GM12878 (cell line): ENCODE data around the gene PTPRF. TPM values are rescaled to one million over a fixed set of nuclear protein-coding genes. Genes with fewer than 3 reads are reported as not detected.

Experiments used
- ATAC-seq: fragments of 200-7000 bp; cut with Tn5 transposase; 3 replicates; pipeline ENCODE4 v1.9.1; 2020; ENCODE audit warnings: mild to moderate bottlenecking, moderate library complexity
- BruUV-seq: library from RNA; stranded (reverse); fragments of 400-500 nt; replicated peaks from 2 replicates; lab custom pipeline; 2021; lab: Mats Ljungman, UMichigan
- CTCF ChIA-PET: fragments of 300-600 bp; sonication (Branson Sonifier 250); formaldehyde crosslinking; extraction: SDS; loops from one replicate; lab custom pipeline; 2021; ENCODE audit warnings: inconsistent platforms; lab: Yijun Ruan, JAX
- POLR2A ChIA-PET: fragments of 350-600 bp; formaldehyde crosslinking; extraction: SDS; loops from one replicate; lab custom pipeline; 2021; ENCODE audit warnings: inconsistent platforms; lab: Charles Lee
- RAD21 ChIA-PET: fragments of 300-600 bp; sonication (Branson Sonifier 250); formaldehyde crosslinking; loops from one replicate; lab custom pipeline; 2023; ENCODE audit warnings: antibody characterized with exemption; ENCODE audit not compliant: unreplicated experiment; lab: Charles Lee
- SMC1A ChIA-PET: fragments of 300-600 bp; sonication (Branson Sonifier 250); formaldehyde crosslinking; loops from one replicate; lab custom pipeline; 2023; ENCODE audit not compliant: unreplicated experiment, uncharacterized antibody; lab: Charles Lee
- DNase-seq: peaks from one replicate; pipeline ENCODE4 v3.0.0-alpha.2; 2011; ENCODE audit warnings: low read depth, low spot score
- FAIRE-seq: peaks from 3 replicates; lab custom pipeline; 2011; peaks lifted over from hg19 to GRCh38; lab: Jason Lieb, UNC
- H2AFZ ChIP-seq: 2 replicates; pipeline ENCODE4 v1.6.0; 2011; ENCODE audit warnings: low read depth, low read length, control low read depth; ENCODE audit not compliant: control insufficient read depth
- H3K27ac ChIP-seq: 2 replicates; pipeline ENCODE4 v1.5.1; 2011; ENCODE audit warnings: control low read depth; ENCODE audit not compliant: control insufficient read depth, insufficient read depth
- H3K27me3 ChIP-seq, 2 experiments: replicated peaks in 1 of 2; 2 replicates each; pipeline versions ENCODE4 v1.6.0 to v1.6.1; 2011; ENCODE audit warnings: low read length in 1 of 2; ENCODE audit not compliant: control insufficient read depth in 2 of 2, insufficient read depth in 2 of 2
- H3K36me3 ChIP-seq, 2 experiments: 2 replicates each; pipeline ENCODE4 v1.5.1; 2011; ENCODE audit warnings: low read length in 1 of 2; ENCODE audit not compliant: control insufficient read depth in 2 of 2, insufficient read depth in 2 of 2
- H3K4me1 ChIP-seq: 2 replicates; pipeline ENCODE4 v1.6.1; 2011; ENCODE audit warnings: mild to moderate bottlenecking, low read length, moderate library complexity, mixed read lengths; ENCODE audit not compliant: control insufficient read depth, insufficient read depth
- H3K4me2 ChIP-seq: 2 replicates; pipeline ENCODE4 v1.6.0; 2011; ENCODE audit warnings: control low read depth; ENCODE audit not compliant: control insufficient read depth, insufficient read depth
- H3K4me3 ChIP-seq: fragments of 200-600 bp; sonication (generic); 2 replicates; pipeline ENCODE4 v1.5.1; 2016
- H3K79me2 ChIP-seq: 2 replicates; pipeline ENCODE4 v1.6.0; 2011; ENCODE audit warnings: low read length; ENCODE audit not compliant: control insufficient read depth, insufficient read depth
- H3K9ac ChIP-seq: 2 replicates; pipeline ENCODE4 v1.8.0; 2011; ENCODE audit warnings: low read length, control low read depth, mixed read lengths; ENCODE audit not compliant: control insufficient read depth, insufficient read depth
- H3K9me3 ChIP-seq: replicated peaks from 3 replicates; pipeline ENCODE4 v1.5.1; 2011; ENCODE audit warnings: mild to moderate bottlenecking, low read length; ENCODE audit not compliant: control insufficient read depth, insufficient read depth
- H4K20me1 ChIP-seq: 2 replicates; pipeline ENCODE4 v1.6.0; 2011; ENCODE audit not compliant: control insufficient read depth, insufficient read depth
- EP300 ChIP-seq, 2 experiments: fragments of 150-350 bp in 1 of 2; IDR thresholded peaks; 2 replicates each; pipeline ENCODE4 v1.6.1; 2011 to 2012; ENCODE audit warnings: low read depth in 2 of 2, low read length in 2 of 2, borderline replicate concordance in 1 of 2, improper control_type of control experiment in 1 of 2, inconsistent platforms in 1 of 2; ENCODE audit not compliant: control insufficient read depth in 1 of 2
- SMARCA5 ChIP-seq: fragments of 450-650 bp; IDR thresholded peaks from 2 replicates; pipeline ENCODE4 v1.6.1; 2017; ENCODE audit warnings: mild to moderate bottlenecking
- TARDBP ChIP-seq: IDR thresholded peaks from 2 replicates; pipeline ENCODE4 v1.6.1; 2016; ENCODE audit warnings: borderline replicate concordance
- ZNF687 ChIP-seq: fragments of 450-650 bp; IDR thresholded peaks from 2 replicates; pipeline ENCODE4 v1.6.1; 2017; ENCODE audit warnings: mild to moderate bottlenecking, moderate library complexity
- WGBS: methylation state at CpG from one replicate; pipeline ENCODE4 v1.1.6; 2016; ENCODE audit warnings: low lambda C conversion rate; ENCODE audit not compliant: insufficient replicate concordance, insufficient coverage; ENCODE audit errors: missing lambda C conversion rate; 5-methylcytosine and 5-hydroxymethylcytosine counted together
- in situ Hi-C: fragments of 300-500 bp; cut with MboI; formaldehyde crosslinking; loops from 9 replicates; pipeline ENCODE4 v1.14.3; 2018; ENCODE audit warnings: mixed read lengths
- intact Hi-C: fragments of 100-400 bp; cut with micrococcal nuclease; formaldehyde crosslinking; loops from one replicate; pipeline ENCODE4 v1.14.2; 2022; ENCODE audit not compliant: unreplicated experiment
- polyA plus RNA-seq, 11 experiments: library from polyadenylated mRNA; depleted of rRNA in 4 of 11; unstranded in 6 of 11; stranded (reverse) in 5 of 11; fragments of >200 nt; fragmentation: Nextera tagmentation in 4 of 11; fragmentation: Illumina TruSeq in 1 of 11; extraction: Ambion mirVana in 4 of 11; extraction: Trizol in 1 of 11; gene quantifications; 1 replicate in 1 of 11; 2 replicates in 10 of 11; pipeline versions ENCODE4 v1.2.1 to v1.2.3, GENCODE V29; 2011 to 2016; ENCODE audit warnings: inconsistent platforms in 2 of 11, missing spikeins in 2 of 11, low read depth in 1 of 11
- total RNA-seq, 4 experiments: library from RNA; depleted of rRNA in 3 of 4; stranded (reverse); fragments of >200 nt in 3 of 4; fragmentation: Illumina TruSeq in 1 of 4; extraction: Trizol in 1 of 4; gene quantifications; 2 replicates each; pipeline versions ENCODE4 v1.2.1 to v1.2.3, GENCODE V29; 2013 to 2021

The PTPRF gene
- total and polyA plus RNA-seq, 10 of the 15 experiments (the other 5 are each of a cell fraction or from before 2014, with no cell fraction given): 0.04 to 2.6 (median 0.32) TPM

- H3K27ac ChIP-seq: no peak overlapping the region
- RAD21 ChIA-PET: no interaction called here
- FAIRE-seq (no peak), ATAC-seq (no peak), DNase-seq (no peak)
- H3K9ac ChIP-seq: no peak overlapping the region
- POLR2A ChIA-PET: no interaction called here
- no peaks in the 10 kb centered on the region for H3K4me1 ChIP-seq
- no peaks in the 10 kb centered on the region for H3K9me3 ChIP-seq
- in situ Hi-C loops (no loop called here), intact Hi-C loops (no loop called here)
- no peaks in the 10 kb centered on the region for H3K27me3 ChIP-seq
- SMC1A ChIA-PET: no interaction called here
- BruUV-seq: no TSS peak
- no peaks in the 10 kb centered on the region for H4K20me1 ChIP-seq
- 82% methylated on average over 6 of the region's 6 CpGs for WGBS
- CTCF ChIA-PET: no interaction called here
- H3K36me3 ChIP-seq: no peaks in the 10 kb centered on the region
- no peak overlapping the region for H3K4me2 ChIP-seq
- no peaks in the 10 kb centered on the region for H3K79me2 ChIP-seq
- H3K4me3 ChIP-seq: no peak overlapping the region
- no peak overlapping the region for H2AFZ ChIP-seq
- TF ChIP-seq TARDBP: no peak
- TF ChIP-seq SMARCA5: no peak
- TF ChIP-seq EP300 (IDR thresholded peaks at IDR 0.05; ENCODE audit: borderline replicate concordance in 1 of 2, control insufficient read depth in 1 of 2, low read depth in 2 of 2, low read length in 2 of 2): no peak
- no peak for TF ChIP-seq ZNF687
- TF ChIP-seq, all 136 proteins: peak for 0
Observed at GRCh38 chr1:43559714-43560113, 29.0 kb downstream of the PTPRF start.
